Measurements from ENCODE around the gene SLC44A1.

SLC44A1 gene

GRCh38 chr9:105269593-105269992 is 25.1 kb downstream of the SLC44A1 start:
- no peak for DNase-seq (ENCODE audit: low read depth in 1 of 2, low spot score in 1 of 2)

DNA sequence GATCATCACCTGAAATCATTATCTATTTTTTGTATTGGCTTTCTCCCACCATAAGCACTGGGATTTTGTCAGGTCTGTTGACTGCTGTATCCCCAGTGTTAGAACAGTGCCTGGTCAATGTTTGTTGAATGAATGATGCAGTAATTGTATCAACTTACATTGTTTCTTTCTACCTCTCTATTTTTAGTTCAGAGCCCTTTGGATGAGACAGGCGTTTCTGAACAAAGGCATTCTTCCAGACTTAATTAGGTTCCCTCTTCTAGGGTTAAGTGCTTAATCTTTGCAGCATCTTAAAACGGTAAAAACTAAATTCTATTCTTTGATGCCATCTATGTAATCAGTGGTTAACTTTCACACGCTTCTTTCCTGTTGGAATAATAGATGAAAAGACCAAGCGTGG is 26.3 kb downstream of the SLC44A1 start:
- DNase-seq (ENCODE audit: low read depth in 1 of 2, low spot score in 1 of 2), result no peak

DNA sequence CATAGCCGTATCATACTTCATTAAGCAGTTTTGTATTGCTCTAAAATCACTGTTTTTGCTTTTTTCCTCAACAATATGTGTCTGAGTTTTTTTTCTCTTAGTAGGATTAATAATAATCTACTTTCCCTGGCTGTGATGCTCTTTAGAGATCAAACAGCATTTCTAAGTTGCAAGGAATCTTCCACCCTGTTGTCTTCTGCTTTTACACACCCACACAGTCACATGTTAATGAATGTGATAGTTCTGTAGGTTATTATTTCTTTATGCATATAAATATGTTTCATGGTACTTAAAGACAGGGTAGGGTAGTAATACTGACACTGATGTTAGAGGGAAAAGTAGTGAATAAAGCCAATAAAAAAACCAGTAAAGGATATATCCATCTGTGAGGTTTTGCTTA is 29.3 kb downstream of the SLC44A1 start:
- DNase-seq (ENCODE audit: low read depth in 1 of 2, low spot score in 1 of 2), result no peak

GRCh38 chr9:105275111-105275510 is 30.7 kb downstream of the SLC44A1 start:
- no peak for DNase-seq (ENCODE audit: low read depth in 1 of 2, low spot score in 1 of 2)

DNA sequence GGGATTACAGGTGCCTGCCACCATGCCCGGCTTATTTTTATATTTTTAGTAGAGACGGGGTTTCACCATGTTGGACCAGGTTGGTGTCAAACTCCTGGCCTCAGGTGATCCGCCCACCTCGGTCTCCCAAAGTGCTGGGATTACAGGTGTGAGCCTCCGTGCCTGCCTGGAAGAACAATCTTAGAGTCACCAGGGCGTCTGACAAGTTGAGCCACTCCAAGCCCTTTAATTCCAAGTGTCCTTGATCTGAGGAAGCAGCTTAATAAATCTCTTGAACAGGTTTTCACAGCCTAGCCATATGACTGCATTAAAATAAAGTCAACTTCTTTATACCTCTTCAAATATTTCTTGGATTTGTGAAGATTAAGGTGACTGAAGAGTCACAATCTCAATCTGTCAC is 31.5 kb downstream of the SLC44A1 start:
- no peak for DNase-seq (ENCODE audit: low read depth in 1 of 2, low spot score in 1 of 2)

DNA sequence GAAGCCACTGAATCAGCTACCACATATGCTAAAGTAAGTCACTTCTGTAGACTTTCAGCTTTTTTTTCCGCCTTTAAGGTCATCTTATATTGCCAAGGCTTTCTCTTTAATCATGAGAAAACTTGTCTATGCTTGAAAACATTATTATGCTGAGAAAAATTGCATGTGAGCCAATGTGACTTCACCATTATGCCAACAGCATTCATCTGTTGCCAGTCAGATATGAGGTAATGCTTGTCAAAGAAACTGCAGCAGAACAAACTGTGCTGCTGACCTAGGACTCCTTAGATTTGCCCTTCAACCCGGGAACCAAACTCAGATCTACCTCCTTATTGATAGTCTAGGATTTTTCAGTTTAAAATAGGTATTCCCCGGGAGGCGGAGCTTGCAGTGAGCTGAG is 34.3 kb downstream of the SLC44A1 start:
- no peak for DNase-seq (ENCODE audit: low read depth in 1 of 2, low spot score in 1 of 2)

DNA sequence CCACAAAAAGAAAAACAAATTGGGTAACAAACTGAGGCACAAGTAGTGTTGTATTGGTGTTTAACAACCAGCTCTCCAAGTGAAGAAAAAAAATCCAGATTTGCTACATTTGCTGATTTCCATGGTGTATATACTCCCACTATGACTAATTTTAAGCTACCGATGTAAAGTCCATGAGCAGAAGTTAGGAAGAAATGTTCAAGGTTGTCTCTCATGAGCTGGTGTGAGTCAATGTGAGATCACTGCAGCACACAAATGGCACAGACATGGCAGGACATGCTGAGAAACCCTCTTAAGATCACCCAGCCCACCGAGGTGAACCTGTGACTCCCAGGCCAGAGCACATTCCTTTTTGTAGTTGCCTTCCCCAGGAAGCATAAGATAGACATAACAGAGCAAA is 36.2 kb downstream of the SLC44A1 start:
- DNase-seq (ENCODE audit: low read depth in 1 of 2, low spot score in 1 of 2), result no peak

GRCh38 chr9:105281272-105281671 is 36.8 kb downstream of the SLC44A1 start:
- no peak for DNase-seq (ENCODE audit: low read depth in 1 of 2, low spot score in 1 of 2)

DNA sequence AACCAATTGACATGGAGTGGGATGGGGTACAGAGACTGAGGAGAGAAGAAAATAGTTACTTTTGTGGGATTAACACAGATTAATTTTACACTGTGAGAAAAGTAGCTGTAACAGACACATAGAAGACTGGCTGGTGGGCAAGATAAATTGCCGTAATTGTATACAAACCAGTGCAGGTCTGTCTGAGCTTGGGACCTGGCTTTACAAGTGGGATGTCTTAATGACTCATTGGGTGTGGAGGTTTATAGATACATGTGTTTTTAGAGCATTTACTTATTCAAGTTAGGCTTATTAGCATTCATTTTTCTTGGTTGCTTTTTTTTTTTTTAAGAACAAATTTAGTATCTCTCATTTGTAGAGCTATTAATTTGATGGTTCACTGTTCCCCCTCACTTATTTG is 37.5 kb downstream of the SLC44A1 start:
- DNase-seq (ENCODE audit: low read depth in 1 of 2, low spot score in 1 of 2), result no peak

GRCh38 chr9:105282870-105283621 is 38.6 kb downstream of the SLC44A1 start:
- no peak for DNase-seq (ENCODE audit: low read depth in 1 of 2, low spot score in 1 of 2)

- no peak for DNase-seq (ENCODE audit: low read depth in 1 of 2, low spot score in 1 of 2)
Observed at GRCh38 chr9:105283795-105284194, 39.3 kb downstream of the SLC44A1 start.

GRCh38 chr9:105284463-105284862 is 40.0 kb downstream of the SLC44A1 start:
- DNase-seq (ENCODE audit: low read depth in 1 of 2, low spot score in 1 of 2), result no peak

DNA sequence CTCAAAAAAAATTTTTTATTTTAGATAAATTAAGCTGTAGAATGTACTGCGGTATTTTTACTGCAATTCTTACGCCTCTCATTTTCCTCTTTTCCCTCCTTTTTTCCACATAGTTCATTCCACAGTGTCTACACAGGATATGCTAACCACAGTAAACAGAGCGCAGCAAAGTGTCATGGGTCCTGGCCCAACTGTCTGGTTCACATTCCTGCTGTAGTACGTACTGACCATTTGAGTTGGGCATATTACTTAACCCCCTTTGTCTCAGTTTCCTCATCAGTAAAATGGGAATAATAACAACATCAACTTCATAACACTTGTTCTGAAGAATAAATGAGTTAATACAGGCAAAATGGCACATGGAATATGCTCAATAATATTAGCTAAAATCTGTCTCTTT is 41.6 kb downstream of the SLC44A1 start:
- DNase-seq (ENCODE audit: low read depth in 1 of 2, low spot score in 1 of 2), result no peak

DNA sequence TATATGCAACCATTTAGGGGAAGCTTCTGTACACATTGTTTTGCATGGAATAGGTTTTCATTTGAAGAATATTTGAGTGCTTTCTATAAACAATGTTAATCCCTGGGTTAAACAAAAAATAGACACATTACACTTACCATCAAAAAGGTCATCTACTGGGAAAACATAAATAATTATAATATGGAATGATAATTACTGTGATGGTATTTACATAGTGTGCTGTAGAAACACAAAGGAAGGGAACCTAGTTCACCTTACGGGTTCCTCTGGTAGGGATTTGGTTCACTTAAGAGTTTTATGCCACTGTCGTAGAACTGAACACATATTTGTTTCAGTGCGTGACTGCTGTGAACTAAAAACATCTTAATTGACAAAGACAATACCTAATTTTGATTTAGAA is 44.9 kb downstream of the SLC44A1 start:
- DNase-seq (ENCODE audit: low read depth in 1 of 2, low spot score in 1 of 2), result no peak

- DNase-seq (ENCODE audit: low read depth in 1 of 2, low spot score in 1 of 2), result no peak
Observed at GRCh38 chr9:105290418-105290817, 46.0 kb downstream of the SLC44A1 start.

GRCh38 chr9:105290954-105291353 is 46.5 kb downstream of the SLC44A1 start:
- DNase-seq (ENCODE audit: low read depth in 1 of 2, low spot score in 1 of 2), result no peak

- no peak for DNase-seq (ENCODE audit: low read depth in 1 of 2, low spot score in 1 of 2)
Observed at GRCh38 chr9:105291422-105291859, 47.0 kb downstream of the SLC44A1 start.

DNA sequence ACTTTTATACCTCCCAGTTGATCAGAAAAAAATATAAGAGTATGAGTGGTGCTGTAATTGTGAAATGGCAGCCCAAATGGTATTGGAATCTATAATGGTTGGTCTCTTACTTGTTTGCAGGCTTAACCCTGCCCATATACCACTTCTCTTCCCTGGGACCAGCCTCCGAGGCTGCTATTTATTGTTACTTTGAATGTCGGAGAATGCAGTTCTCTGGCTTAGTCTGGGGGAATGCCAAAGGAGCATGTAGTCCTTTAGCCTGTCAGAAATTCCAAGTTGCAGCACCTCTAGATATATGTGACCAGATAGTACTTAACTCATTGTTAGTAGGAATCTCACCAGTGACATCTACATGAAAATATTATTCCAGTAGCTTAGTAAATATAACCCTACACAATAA is 47.5 kb downstream of the SLC44A1 start:
- DNase-seq (ENCODE audit: low read depth in 1 of 2, low spot score in 1 of 2), result no peak

DNA sequence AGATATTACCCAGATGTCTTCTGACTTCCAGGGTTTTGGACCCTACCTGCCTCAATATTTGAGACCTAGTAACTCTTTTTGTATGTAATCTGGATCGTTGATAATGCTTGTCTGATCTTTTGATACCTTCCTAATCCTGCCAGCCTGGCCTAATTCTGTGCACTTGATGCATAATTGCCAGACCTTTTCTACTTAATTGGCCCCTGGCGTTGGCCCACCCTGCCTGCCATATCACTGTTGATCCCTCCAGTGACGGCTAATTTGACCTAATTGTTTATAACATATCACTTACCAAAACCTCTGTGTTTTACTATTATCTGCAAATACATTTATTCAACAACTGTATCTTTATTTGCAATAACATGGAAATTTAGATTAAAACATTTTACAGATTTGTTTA is 49.0 kb downstream of the SLC44A1 start:
- DNase-seq (ENCODE audit: low read depth in 1 of 2, low spot score in 1 of 2), result no peak

GRCh38 chr9:105295201-105295550 is 50.7 kb downstream of the SLC44A1 start:
- DNase-seq (ENCODE audit: low read depth in 1 of 2, low spot score in 1 of 2), result no peak

GRCh38 chr9:105295986-105296385 is 51.5 kb downstream of the SLC44A1 start:
- DNase-seq (ENCODE audit: low read depth in 1 of 2, low spot score in 1 of 2), result no peak

GRCh38 chr9:105296445-105296844 is 52.0 kb downstream of the SLC44A1 start:
- no peak for DNase-seq (ENCODE audit: low read depth in 1 of 2, low spot score in 1 of 2)

DNA sequence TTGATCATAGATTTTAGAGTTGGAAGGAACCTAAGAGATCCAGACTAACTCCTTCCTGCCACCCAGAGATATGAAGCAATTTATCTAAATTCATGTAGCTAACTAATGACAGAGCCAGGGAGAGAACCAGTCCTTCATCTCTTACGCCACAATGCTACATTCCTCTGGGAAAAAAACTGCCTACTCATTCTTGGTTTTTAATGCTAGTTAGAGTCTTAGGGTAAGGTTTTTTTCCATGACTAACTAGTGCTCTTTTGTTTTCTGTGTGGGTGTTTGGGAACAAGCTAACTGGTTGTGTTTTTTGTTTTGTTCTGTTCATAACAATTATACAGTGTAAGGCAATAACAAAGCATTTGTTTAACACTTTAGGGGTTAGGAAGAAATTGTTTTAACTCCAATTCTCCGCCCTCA is 52.4 kb downstream of the SLC44A1 start:
- no peak for DNase-seq (ENCODE audit: low read depth in 1 of 2, low spot score in 1 of 2)

Measured in activated T-helper 1 cell treated with anti-CD3 and anti-CD28 coated beads, Interleukin-2, amount 50 U/mL, for 16 hours (primary cell).